Measurements from ENCODE around the gene TLL1. TPM values are rescaled to one million over a fixed set of nuclear protein-coding genes. Genes with fewer than 3 reads are reported as not detected.

The TLL1 gene
- total RNA-seq, 1 donor from 2014 or later, result 7.9 TPM

DNA sequence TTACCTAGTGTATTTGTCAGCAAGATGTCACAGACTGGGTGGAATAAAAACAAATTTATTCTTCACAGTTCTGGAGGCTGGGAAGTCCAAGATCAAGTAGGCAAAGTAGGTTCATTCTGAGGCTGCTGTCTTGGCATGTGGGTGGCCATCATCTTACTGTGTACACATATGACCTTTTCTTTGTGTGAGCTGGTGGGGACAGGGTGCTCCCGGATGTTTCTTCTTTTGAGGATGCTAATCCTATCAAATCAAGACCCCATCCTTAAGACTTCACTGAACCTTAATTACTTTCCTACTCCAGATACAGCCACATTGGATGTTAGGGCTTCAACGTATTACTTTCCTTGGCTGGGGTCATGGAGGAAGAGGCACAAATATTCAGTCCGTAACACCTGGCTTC, 74.0 kb downstream of the TLL1 start:
- no peaks in the 10 kb centered on the region for H3K27me3 ChIP-seq
- H3K27ac ChIP-seq, result no peak overlapping the region
- no peak for DNase-seq (ENCODE audit: extremely low spot score in 2 of 2)
- no peak overlapping the region for H3K4me3 ChIP-seq
- no peaks in the 10 kb centered on the region for H3K36me3 ChIP-seq
- no peaks in the 10 kb centered on the region for H3K4me1 ChIP-seq
- intact Hi-C loops (cut with DNase I), result no loop called here
- TF ChIP-seq POLR2A (IDR thresholded peaks at IDR 0.05) (no peak), POLR2AphosphoS5 (IDR thresholded peaks at IDR 0.05; ENCODE audit: insufficient read depth in 1 of 2, low read depth in 1 of 2) (no peak)
- TF ChIP-seq, protein P1, sequence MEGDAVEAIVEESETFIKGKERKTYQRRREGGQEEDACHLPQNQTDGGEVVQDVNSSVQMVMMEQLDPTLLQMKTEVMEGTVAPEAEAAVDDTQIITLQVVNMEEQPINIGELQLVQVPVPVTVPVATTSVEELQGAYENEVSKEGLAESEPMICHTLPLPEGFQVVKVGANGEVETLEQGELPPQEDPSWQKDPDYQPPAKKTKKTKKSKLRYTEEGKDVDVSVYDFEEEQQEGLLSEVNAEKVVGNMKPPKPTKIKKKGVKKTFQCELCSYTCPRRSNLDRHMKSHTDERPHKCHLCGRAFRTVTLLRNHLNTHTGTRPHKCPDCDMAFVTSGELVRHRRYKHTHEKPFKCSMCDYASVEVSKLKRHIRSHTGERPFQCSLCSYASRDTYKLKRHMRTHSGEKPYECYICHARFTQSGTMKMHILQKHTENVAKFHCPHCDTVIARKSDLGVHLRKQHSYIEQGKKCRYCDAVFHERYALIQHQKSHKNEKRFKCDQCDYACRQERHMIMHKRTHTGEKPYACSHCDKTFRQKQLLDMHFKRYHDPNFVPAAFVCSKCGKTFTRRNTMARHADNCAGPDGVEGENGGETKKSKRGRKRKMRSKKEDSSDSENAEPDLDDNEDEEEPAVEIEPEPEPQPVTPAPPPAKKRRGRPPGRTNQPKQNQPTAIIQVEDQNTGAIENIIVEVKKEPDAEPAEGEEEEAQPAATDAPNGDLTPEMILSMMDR (IDR thresholded peaks at IDR 0.05), result no peak
- H3K9me3 ChIP-seq, result no peaks in the 10 kb centered on the region

DNA sequence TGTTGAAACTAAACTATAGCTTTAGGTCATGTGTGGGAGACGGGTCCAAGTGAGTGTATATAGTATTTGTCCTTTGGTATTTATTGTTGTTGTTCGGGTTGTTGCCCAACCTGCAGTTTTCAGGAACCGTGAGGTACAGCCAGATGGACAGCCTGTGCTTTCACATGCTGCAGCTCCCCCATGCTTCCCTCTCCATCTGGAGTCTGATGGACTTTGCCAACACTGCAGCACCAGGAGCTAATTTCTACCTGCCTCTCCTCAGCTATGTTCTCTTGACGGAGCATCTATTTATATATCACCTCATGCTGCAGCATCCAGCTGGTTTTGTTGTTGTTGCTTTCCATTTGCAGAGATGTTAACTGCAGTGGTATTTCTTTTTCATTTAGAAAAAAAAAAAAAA, 80.1 kb downstream of the TLL1 start:
- Histone ChIP-seq H3K4me1 (no peaks in the 10 kb centered on the region), H3K27me3 (no peaks in the 10 kb centered on the region), H3K4me3 (no peak overlapping the region), H3K27ac (no peak overlapping the region), H3K9me3 (no peaks in the 10 kb centered on the region), H3K36me3 (no peaks in the 10 kb centered on the region)
- no peak for TF ChIP-seq POLR2A (IDR thresholded peaks at IDR 0.05)
- TF ChIP-seq, protein P1 (IDR thresholded peaks at IDR 0.05), result no peak
- TF ChIP-seq POLR2AphosphoS5 (IDR thresholded peaks at IDR 0.05; ENCODE audit: insufficient read depth in 1 of 2, low read depth in 1 of 2), result no peak
- no peak for DNase-seq (ENCODE audit: extremely low spot score in 2 of 2)
- intact Hi-C loops (cut with DNase I), result no loop called here

GRCh38 chr4:165963621-165964020, 90.6 kb downstream of the TLL1 start:
- TF ChIP-seq, protein P1 (IDR thresholded peaks at IDR 0.05), result no peak
- TF ChIP-seq POLR2AphosphoS5 (IDR thresholded peaks at IDR 0.05; ENCODE audit: insufficient read depth in 1 of 2, low read depth in 1 of 2) (no peak), POLR2A (IDR thresholded peaks at IDR 0.05) (no peak)
- intact Hi-C loops (cut with DNase I), result no loop called here

GRCh38 chr4:165964591-165964990, 91.6 kb downstream of the TLL1 start:
- TF ChIP-seq, protein P1 (IDR thresholded peaks at IDR 0.05), result no peak
- no peak for TF ChIP-seq POLR2AphosphoS5 (IDR thresholded peaks at IDR 0.05; ENCODE audit: insufficient read depth in 1 of 2, low read depth in 1 of 2)
- no peak for TF ChIP-seq POLR2A (IDR thresholded peaks at IDR 0.05)
- Histone ChIP-seq H3K36me3 (no peaks in the 10 kb centered on the region), H3K27me3 (no peaks in the 10 kb centered on the region), H3K4me3 (no peak overlapping the region), H3K27ac (no peak overlapping the region), H3K4me1 (no peaks in the 10 kb centered on the region), H3K9me3 (no peaks in the 10 kb centered on the region)
- intact Hi-C loops (cut with DNase I), result no loop called here
- DNase-seq (ENCODE audit: extremely low spot score in 2 of 2), result no peak

More at GRCh38 chr4:165963621-165964020, 90.6 kb downstream of the TLL1 start:
- no peak for DNase-seq (ENCODE audit: extremely low spot score in 2 of 2)
- H3K27ac ChIP-seq, result no peak overlapping the region
- H3K27me3 ChIP-seq, result no peaks in the 10 kb centered on the region
- H3K9me3 ChIP-seq, result no peaks in the 10 kb centered on the region
- no peaks in the 10 kb centered on the region for H3K4me1 ChIP-seq
- no peak overlapping the region for H3K4me3 ChIP-seq
- H3K36me3 ChIP-seq, result no peaks in the 10 kb centered on the region

- H3K27me3 ChIP-seq, result no peaks in the 10 kb centered on the region
- H3K27ac ChIP-seq, result no peak overlapping the region
- no peaks in the 10 kb centered on the region for H3K36me3 ChIP-seq
- no peak for DNase-seq (ENCODE audit: extremely low spot score in 2 of 2)
- H3K4me3 ChIP-seq, result no peak overlapping the region
- H3K4me1 ChIP-seq, result no peaks in the 10 kb centered on the region
- intact Hi-C loops (cut with DNase I), result no loop called here
- TF ChIP-seq POLR2A (IDR thresholded peaks at IDR 0.05), result no peak
- TF ChIP-seq POLR2AphosphoS5 (IDR thresholded peaks at IDR 0.05; ENCODE audit: insufficient read depth in 1 of 2, low read depth in 1 of 2), result no peak
- TF ChIP-seq, protein P1 (IDR thresholded peaks at IDR 0.05), result no peak
- no peaks in the 10 kb centered on the region for H3K9me3 ChIP-seq
These were observed 92.5 kb downstream of the TLL1 start for GRCh38 chr4:165965503-165965902.

Measured in vagina (tissue), 2 donors.